Effector CD8-positive, alpha-beta T cell (primary cell): ENCODE results near the gene PKD2L2.
"Not testable (repeated sequence)": the region's sequence is repeated elsewhere in the genome, so short reads cannot be mapped to it uniquely, and the experiment has no call there.

Source experiments
- DNase-seq: peaks from one replicate; lab custom pipeline; 2025; lab: John Stamatoyannopoulos, UW
- total RNA-seq, 4 experiments: gene quantifications; one replicate each; lab custom pipeline; 2026; lab: John Stamatoyannopoulos, UW

PKD2L2 gene
- total RNA-seq = 0 to 0.10 (median 0.04) reads per million in 4 experiments

- peak; percentile 62 for DNase-seq
Measured at GRCh38 chr5:137888863-137889759, at the start of gene PKD2L2. PKD2L2 (plus strand) TSS chr5:137889457; CDS start chr5:137889492, 35 bp downstream.

- DNase-seq = no peak
Measured at GRCh38 chr5:137842296-137842695, 47.0 kb upstream of the PKD2L2 start.

GRCh38 chr5:137843676-137844299 is 45.5 kb upstream of the PKD2L2 start:
- DNase-seq = no peak

GRCh38 chr5:137845472-137845871 is 43.8 kb upstream of the PKD2L2 start:
- DNase-seq = no peak

- DNase-seq = no peak
Measured at GRCh38 chr5:137847687-137848086, 41.6 kb upstream of the PKD2L2 start.

- DNase-seq = not testable (repeated sequence)
Measured at GRCh38 chr5:137853165-137853564, 36.1 kb upstream of the PKD2L2 start.

GRCh38 chr5:137856201-137856600 is 33.1 kb upstream of the PKD2L2 start:
- DNase-seq = no peak

- no peak for DNase-seq
Measured at GRCh38 chr5:137856916-137857862, 32.1 kb upstream of the PKD2L2 start.

- DNase-seq = no peak
Measured at GRCh38 chr5:137858223-137858916, 30.9 kb upstream of the PKD2L2 start.

- DNase-seq = no peak
Measured at GRCh38 chr5:137858954-137859353, 30.3 kb upstream of the PKD2L2 start.

- DNase-seq = no peak
Measured at GRCh38 chr5:137862251-137862650, 27.0 kb upstream of the PKD2L2 start.

- DNase-seq = not testable (repeated sequence)
Measured at GRCh38 chr5:137863653-137864052, 25.6 kb upstream of the PKD2L2 start.

GRCh38 chr5:137866541-137867388 is 22.5 kb upstream of the PKD2L2 start:
- no peak for DNase-seq

- DNase-seq = no peak
Measured at GRCh38 chr5:137867664-137868063, 21.6 kb upstream of the PKD2L2 start, which contains the start of gene MYOT. MYOT (plus strand) TSS chr5:137867860; CDS start chr5:137870652, 2,792 bp downstream.

GRCh38 chr5:137870647-137871339 is 18.5 kb upstream of the PKD2L2 start:
- DNase-seq = no peak

GRCh38 chr5:137871571-137871970 is 17.7 kb upstream of the PKD2L2 start:
- DNase-seq = no peak

GRCh38 chr5:137872466-137872865 is 16.8 kb upstream of the PKD2L2 start:
- DNase-seq = no peak

GRCh38 chr5:137876101-137876500 is 13.2 kb upstream of the PKD2L2 start:
- no peak for DNase-seq

- no peak for DNase-seq
Measured at GRCh38 chr5:137880313-137880712, 8.9 kb upstream of the PKD2L2 start.

GRCh38 chr5:137887831-137888230 is 1.4 kb upstream of the PKD2L2 start:
- no peak for DNase-seq
